NCI-H1694 treated with DMSO at 0.1 percent for 48 hours (cell line): ENCODE data around the gene LBR.

Experiments used
- DNase-seq: peaks from one replicate; lab custom pipeline; 2025; lab: John Stamatoyannopoulos, UW

The LBR gene

DNA sequence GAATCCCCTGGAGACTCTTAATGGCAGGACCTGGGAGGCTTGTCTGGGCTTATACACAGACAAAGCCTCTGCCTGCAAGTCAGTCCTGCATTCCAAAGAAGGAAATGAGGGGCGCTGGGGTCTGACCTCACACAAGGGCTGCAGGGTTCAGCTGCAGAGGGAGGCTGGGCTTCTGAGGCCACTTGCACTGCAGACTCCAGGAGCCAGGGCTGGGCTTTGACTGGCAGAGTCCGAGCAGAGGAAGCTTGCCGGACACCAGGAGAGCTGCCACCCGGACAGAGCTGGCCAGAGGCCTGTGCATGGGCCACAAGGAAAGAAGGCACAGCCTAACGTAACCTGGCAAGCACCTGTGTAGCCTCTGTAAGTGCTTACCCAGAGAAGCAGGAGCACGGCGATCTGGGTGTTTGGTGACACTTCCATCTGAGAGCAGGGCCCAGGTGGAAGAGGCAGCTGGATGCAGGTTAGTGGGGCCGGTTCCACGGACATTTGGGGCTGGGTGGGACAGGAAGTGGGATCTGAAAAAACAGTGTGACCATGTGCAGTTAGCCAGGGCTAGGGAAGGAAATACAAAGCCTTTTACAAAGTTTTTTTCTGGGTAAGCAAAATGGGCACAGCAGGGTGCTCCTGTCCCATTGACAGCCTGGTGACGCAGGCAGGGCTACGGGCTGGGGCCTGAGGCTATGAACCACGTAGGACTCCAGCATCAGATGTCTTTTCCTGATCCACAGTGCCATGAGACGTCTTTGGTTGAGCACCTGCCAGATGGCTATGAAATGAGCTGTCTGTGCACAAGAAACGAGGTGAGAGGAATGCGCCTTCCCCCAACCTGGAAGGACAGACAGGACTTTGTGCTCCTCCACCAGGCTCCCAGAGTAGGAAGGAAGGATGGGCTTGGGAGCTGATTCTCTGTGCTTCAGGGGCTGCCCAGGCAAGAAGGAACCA lies 37.3 kb upstream of the LBR start:
- DNase-seq: no peak

DNA sequence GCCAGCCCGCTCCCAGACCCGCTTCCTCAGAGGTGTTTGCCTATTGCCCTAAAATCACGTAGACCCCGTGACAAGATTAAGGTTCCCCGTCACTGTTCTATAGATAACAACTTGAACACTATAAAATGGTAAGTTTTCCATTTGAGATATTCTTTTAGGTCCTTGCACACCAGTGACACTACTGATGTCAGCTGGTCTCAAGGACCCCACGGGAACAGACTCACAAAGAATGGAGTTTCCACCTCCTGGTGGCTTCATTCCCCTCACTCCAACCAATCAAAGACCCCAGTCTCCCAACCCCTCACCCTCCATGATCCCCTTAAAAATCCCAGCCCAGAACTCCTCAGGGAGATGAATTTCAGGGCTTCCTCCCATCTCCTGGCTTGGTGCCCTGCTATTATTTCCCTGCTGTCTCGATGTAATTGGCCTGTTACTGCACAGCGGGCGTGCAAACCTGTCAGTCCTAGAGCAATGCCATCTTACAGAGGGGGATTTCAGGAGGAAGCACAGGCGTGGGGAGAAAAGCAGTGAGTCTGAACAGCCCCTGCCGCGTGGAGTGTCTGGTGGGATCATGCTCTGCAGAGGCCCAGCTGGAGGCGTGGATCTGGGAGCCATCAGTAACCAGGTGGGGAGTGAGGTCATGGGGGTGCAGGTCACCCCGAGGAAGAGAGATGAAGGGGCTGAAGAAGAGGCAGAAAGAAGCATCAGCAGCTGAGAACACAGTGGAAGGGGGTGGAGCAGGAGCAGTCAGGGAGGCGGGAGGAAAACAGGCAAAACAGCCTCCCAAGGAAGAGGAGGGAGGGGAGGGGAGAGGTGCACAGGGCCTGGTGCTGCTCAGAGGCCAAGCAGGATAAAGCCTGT lies 35.1 kb upstream of the LBR start:
- DNase-seq: peak; percentile 88

GRCh38 chr1:225462429-225462713 lies 34.5 kb upstream of the LBR start:
- DNase-seq: no peak

- peak; percentile 26 for DNase-seq
Measured at GRCh38 chr1:225461533-225462428, 33.9 kb upstream of the LBR start.

DNA sequence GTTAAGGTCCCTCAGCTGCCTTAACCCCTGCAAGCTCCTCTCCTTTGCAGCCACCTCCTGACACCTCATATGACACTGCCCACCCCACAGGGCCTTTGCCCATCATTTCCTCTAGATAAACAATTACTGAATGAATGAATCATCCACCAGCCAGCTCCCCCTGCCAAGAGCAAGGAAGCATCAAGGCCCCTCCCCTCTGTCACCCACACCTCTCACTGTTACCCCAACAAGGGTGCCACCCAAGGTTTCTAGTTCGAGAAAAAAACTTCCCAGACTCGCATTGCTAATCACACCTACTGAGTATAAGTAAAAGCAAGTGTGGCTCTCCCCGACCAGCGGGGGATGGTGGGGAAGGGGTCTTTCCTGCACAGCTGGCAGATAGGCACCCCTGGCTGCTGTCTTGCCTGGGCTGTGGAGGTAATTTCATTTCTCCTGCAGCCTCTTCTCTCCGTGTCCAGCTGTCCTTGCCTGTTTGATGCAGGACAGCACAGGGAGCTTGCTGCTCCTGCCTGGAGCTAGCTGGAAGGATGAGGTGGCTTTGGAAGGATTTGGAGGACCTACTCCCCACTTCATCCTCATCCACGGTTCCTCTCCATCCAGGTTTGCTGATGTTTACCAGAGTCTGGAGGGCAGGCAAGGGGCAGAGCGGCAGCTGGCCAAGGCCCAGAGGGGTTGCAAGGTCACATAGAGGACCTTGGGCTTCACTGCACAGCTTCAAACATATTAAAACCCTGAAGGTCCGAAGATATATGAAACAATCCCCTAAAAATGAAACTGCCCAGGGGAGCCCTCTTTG lies 33.1 kb upstream of the LBR start:
- DNase-seq: no peak

DNA sequence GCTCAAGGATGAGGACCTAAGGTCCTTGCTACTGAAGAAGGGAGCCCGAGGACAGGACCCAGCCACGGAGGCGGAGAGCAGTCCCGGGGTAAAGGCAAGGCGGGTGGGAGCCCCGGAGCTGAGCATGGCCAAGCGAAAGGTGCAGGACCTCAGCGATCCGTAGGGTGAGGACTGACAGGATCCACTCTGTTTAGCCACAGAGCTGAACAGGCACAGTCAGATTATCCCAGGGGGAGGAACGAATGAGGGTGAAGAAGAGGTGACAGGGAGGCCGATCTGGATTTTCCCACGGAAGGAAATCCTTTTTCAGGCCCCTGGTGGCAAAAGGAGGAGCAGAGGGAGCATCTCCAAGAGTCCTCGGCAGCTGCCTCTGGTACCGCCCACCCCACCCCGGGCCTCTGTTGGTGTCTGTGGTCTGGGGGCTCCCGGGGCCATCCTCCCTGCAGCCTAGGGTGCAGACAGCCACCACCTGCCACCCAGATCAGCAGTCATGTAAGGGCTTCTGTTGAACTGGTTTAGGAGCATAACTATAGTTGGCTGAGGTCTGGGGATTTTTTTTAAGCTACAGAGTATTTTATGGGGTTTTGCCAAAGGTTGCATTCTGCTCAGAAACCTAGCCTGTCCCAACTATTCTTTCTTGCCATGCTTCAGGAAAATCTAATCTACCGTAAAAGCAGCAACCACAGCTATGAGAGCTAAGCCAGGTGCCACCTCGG lies 32.3 kb upstream of the LBR start:
- peak; percentile 39 for DNase-seq

GRCh38 chr1:225458222-225458631 lies 30.4 kb upstream of the LBR start:
- DNase-seq: no peak

DNA sequence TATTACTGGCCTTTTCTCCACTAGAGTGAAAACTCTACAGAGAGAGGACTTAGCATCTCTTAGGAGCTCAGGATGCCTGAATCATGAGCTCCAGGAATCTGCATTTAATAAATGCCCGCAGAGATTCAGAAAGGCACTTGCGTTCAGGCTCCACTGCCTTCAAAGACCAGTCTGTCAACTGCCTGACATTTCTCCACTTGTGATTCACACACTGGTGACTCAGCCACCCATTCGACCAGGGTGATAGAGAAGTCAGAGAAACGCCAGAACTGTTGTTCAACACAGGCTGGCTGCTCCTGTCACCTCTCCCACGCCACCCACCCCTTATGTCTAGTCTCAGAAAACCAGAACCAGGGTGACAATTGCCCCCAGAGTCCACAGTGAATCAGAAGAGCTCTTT lies 26.9 kb upstream of the LBR start:
- DNase-seq: no peak

DNA sequence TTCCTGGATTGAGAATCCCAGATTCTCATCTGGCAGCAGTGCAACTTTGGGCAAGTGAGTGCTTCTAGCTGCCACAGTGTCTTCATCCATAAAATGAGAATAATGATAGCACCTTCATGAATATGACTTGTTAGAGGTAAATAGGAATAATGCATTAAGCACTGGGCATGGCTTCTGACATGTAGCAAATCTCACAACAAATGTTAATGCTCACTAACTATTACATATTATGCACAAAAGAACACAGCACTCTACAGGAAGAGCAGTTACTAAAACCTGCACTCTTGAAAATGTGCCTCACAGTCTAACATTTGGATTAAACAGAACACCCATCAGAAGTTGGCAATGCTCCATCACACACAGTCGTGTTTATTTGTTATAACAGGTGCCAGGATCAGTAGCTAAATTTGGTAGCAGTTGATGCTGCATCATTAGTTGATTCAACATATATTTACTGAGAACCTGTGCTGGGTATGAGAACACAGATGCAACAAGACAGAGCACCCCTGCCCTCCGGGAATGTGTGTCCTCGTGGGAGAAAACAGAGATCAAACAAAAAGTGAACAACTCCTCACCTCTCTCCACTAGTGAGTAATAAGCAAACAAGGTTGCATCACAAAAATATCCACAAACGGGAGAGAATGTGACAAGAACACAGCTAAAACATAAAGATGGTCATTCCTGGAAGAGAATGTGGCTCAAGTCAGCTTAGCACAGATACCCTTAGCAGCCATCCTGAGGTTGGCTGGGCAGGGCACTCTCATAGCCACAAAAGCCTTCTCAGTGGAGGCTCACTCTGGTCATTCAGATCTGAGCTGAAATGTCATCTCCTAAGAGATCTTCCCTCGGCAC lies 26.2 kb upstream of the LBR start:
- peak; percentile 85 for DNase-seq

DNA sequence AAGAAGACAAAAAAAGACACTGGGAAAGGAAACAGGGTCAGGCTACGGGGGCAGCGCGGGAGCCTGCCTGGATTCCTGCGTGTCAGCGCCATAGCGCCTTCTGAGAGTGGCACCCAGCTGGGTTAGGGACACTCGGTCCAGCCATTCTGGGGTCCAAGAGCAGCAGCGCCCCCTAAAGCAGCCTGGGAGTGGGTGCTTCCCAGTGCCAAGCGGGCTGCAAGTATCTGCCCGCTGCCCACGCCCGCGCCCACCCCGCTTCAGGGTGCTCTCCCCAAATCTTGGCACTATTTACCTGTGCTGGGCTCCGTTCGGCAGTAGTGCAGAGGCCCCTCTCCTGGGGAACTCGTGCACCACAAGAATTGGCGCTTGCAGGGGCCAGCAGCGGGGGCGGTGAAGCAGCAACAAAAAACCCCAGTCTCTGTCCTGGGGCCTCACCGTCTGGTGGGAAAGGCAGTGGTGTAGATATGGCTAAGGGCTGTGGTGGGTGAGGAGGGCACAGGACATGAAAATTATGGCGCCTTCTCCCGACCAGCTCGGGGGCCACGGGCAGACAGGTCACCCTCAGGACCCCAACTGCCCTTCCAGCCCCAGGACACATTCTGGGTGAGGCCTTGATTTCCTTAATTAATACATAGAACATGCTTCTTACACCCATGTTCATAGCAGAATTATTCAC lies 24.1 kb upstream of the LBR start:
- no peak for DNase-seq

DNA sequence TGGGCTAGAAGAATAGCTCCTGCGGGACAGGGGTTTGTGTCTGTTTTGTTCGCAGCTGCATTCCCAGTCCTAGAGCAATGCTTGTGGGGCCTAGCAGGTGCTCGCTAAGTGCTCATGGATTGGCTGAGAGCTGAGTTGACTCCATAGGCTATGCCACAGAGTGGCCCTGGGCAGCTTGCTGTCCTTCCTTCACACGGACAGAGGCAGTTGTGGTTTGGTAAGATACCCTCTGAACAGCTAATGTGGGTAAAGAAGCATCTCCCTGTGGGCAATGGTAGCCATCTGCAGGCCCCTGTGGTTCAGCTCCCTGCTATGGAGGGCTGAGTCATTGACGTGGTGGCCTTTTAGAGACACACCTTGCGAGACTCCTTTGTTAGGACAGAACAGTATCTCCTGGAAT lies 23.5 kb upstream of the LBR start:
- no peak for DNase-seq

DNA sequence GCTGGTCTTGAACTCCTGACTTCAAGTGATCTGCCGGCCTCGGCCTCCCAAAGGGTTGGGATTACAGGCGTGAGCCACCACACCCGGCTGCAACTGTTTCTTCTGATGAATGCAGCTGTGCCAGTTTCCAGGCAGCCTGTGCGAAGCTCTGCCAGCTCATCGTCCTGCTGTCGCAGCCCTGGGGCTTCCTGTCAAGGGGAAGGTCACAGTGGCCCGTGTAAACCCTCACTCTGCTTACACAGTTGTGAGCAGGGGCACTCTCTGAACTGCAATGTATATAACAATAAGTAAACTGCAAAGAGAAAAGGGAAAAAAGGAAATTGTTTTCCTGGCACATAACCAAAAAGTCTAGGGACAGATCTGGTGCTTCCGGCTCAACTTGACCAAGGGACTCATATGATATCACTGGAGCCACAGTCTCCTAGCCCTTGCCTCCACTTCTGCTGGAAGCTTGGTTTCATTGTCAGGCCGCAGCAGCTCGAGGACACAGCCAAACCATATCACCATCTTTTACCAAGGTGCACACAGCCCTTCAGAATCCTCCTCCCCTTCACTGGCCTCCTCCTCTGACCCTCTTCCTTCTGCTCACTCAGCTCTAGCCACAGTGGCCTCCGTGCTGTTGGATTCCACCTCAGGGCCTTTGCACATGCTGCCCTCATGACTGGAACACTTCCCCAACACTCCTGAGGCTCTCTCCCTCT lies 22.8 kb upstream of the LBR start:
- no peak for DNase-seq

DNA sequence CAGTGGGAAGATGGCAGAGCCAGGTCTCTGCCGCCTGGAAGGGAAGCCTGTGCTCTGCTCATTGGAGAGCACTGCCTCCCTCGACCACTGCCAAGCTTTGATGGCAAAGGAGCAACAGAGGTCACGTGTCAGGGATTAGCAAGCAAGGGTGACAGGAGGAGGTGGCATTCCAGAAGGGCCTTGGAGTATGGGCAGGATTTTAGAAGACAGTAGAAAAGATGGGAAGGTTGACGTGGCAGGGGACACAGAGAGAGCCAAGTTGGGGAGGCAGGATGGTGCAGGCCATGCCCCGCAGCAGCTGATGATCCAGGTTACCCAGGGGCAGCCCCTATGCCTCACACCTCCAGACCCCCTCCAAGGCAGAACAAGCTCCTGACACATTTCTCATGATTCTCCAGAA lies 21.9 kb upstream of the LBR start:
- DNase-seq: no peak

- DNase-seq: no peak
Measured at GRCh38 chr1:225449261-225449660, 21.4 kb upstream of the LBR start.

DNA sequence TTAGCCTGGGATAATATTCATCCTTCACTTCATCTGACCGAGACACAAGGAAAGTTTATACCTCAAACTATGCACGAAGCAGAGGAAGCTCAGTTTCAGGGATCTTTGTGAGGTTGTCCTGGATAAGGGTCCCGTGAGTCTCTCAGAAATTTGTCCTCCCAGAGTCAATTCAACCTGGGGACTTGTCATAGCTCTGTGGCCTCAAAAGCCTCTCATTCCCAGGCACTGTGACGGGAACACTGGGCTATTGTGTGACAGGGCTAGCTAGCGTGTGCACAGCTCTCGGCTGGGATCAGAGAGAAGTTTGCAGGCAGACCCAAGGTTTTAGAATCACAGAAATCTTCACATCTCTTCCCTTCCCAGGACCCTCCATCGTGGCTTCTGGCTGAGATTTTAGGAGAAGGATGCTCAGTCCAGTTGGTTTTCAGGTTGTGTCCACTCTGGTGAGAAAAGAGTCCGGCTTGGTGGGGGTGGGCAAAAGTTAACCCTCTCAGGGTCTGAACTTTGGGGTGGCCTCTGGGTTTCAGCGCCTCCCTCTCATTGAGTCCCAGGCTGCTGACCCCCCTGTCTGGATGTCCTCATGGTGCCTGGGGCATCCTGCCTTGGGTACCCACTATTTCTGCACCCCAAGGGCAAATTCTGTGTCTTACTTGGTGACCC lies 20.4 kb upstream of the LBR start:
- DNase-seq: no peak

GRCh38 chr1:225447650-225448089 lies 19.8 kb upstream of the LBR start:
- no peak for DNase-seq

GRCh38 chr1:225446981-225447615 lies 19.3 kb upstream of the LBR start:
- DNase-seq: no peak

DNA sequence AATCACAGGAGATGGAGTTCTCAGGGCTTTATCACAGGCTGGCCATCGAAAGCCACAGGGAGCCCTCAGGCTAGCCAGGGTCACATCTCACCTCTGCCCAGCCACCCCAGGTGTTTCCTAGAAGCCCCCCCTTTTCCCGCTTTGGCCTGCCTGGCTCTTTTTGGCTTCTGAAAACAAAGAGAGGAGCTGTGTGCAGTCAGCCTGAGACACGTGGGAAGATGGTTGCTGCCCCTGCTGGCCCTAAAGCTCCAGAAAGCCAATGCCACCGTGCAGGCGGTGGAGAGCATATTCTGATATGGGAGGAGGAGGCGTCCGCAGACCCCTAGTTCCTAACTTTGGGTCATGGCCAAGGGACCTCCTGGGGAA lies 18.7 kb upstream of the LBR start:
- DNase-seq: no peak
